Measurements from ENCODE around the gene LCOR.

DNA sequence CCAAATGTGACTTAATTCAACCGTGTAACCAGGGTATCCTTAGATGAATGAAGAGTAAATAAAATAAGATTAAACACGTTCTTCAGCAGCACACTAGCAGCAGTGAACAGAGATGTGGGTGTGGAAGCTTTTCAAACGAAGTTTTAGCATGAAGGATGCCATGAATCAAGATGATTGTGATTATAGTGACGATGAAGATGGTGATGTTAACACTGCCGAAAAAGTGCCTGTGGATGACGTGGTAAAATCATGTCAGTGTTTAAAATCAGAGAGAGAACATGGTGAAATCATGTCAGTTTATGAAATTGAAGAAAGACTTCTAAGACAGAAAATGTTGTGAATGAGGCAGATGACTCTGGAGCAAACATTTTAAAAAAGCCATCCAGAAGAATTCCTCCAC is 19.2 kb downstream of the LCOR start:
- TF ChIP-seq POLR2A (IDR thresholded peaks at IDR 0.05) (no peak), CTCF (IDR thresholded peaks at IDR 0.05) (no peak)
